22Rv1 (cell line): ENCODE results near the gene VEGFC.

ENCODE experiments used
- CTCF ChIP-seq: fragments of 450-650 bp; IDR thresholded peaks from 2 replicates; pipeline ENCODE4 v1.5.1; 2017; ENCODE audit warnings: mild to moderate bottlenecking
- ZFX ChIP-seq: fragments of 450-650 bp; IDR thresholded peaks from 2 replicates; pipeline ENCODE4 v1.6.1; 2017; ENCODE audit warnings: antibody characterized with exemption, borderline replicate concordance

- TF ChIP-seq CTCF: no peak
- no peak for TF ChIP-seq ZFX
These were observed 30.9 kb downstream of the VEGFC start for GRCh38 chr4:176761872-176762271.
